HS-5 (cell line): ENCODE results near the gene TMEM163.

Experiments
- DNase-seq: peaks from one replicate; pipeline ENCODE4 v3.0.0-alpha.2; 2012; ENCODE audit warnings: low read depth

Gene TMEM163

GRCh38 chr2:134435936-134436335, 282.9 kb downstream of the TMEM163 start:
- no peak for DNase-seq

DNA sequence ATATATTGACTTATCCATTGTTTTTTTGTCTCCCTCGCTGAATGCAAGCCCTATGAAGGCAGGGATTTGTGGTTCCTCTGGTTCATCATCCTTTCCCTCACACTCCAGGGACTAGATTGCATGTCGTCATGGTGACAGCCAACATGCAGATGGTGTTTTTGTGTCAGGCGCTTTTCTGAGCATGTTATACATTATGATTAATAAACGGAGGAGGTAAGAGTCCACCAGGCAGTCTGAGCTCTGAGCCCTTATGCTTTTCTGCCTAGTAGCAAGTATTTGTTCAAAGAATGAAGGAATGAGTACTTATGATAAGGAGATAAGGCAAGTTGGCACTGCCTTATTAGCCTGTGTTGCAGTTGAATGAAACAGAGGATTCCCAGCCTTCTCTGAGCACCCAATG, 283.3 kb downstream of the TMEM163 start:
- no peak for DNase-seq

DNA sequence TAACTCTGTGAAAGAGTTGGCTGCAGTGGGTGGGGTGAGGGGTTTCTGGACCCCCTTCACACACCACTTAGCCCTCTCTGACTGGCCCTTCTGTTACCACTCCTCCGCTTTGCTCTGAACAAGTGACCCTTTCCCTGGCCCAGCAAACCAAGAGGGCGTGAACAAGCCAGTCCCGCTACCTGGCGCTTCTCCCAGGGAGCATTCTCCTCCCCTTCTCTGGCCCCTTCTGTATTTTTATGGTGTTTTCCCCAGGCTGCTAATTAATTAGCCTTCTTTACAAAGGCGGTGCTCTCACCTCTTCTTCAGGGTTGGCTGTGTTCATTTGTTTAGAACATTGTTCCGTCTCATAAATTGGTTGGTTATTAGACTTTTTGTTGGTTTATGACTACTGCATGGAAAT, 284.8 kb downstream of the TMEM163 start:
- no peak for DNase-seq

- DNase-seq: no peak
These were observed 285.3 kb downstream of the TMEM163 start for GRCh38 chr2:134433469-134433868.

DNA sequence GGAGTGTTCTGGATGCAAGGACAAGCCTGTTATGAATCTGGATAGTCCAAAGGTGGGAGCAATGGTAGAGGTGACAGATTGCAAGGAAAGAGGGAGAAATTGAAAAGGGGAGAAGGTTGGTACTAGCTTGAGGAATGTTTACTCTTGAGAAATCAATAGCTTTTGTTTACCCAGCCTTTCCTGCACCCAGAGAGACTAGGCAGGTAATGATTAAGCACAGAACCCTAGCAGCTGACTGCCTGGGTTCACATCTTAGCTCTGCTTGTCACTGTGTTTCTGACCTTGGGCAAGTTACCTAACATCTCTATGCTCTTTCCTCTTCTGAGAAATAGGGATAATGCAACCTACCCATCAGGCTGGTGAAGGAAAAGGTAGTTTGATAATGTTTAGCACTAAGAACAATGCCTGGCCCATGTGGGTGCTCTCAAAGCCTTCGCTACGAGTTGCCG, 286.3 kb downstream of the TMEM163 start:
- no peak for DNase-seq

DNA sequence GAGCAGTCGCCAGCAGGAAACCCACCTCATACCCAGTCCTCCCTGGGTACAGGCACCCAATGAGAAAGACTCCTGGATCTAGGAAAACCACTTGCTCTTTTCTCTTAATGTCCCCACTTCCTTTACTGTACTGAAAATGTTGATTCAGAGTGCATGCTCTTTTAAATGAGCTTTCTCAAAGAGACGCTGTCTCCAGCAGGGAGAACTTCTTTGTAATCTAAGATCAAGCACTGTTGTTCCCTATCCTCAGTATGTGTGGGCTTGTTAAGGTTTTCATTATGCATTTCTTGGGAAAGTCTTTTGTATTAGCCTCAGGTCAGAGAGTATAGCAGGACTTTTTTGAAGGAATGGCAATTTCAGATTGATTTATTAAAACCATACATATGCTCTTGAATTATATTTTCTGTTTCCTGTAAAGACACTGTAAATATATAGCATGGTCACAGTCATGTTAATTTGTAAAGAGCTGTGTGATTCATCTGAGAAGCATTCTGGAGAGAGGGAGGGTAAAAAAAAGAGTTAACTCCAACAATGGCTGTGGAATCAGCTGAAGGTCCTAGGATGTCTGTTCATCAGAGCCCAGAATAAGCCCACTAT, 286.9 kb downstream of the TMEM163 start:
- no peak for DNase-seq

GRCh38 chr2:134429886-134430285, 288.9 kb downstream of the TMEM163 start:
- no peak for DNase-seq

- DNase-seq: no peak
These were observed 292.1 kb downstream of the TMEM163 start for GRCh38 chr2:134426721-134427120.

GRCh38 chr2:134425724-134426496, 292.9 kb downstream of the TMEM163 start:
- DNase-seq: no peak

DNA sequence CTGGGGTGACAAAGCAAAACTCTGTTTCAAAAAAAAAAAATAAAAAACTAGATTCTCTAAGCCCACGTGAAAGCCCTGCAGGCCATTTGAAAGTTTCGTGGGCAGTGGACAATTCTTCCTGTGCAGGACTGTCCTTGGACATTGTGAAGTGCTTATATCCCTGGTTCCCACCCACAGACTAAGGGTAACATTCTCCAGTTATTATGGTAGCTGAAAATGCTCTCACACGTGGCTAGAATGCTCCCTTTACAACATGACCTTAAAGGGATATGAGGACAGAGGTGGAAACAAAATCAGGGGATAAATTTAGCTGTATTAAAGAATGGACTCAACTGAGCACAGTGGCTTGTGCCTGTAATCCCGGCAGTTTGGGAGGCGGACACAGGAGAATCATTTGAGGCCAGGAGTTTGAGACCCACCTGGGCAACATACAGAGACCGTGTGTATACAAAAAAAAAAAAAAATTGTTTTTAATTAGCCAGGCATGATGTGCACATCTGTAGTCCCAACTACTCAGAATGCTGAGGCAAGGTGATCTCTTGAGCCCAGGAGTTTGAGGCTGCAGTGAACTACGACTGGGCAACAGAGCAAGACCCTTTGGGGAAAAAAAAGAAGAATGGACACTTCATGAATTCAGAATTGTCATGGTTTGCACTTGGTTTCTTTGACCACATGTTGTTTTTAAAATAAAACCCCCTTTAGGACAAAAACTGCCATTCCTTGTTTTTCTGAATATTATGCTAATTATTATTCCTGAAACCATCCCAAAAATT, 297.1 kb downstream of the TMEM163 start:
- no peak for DNase-seq

DNA sequence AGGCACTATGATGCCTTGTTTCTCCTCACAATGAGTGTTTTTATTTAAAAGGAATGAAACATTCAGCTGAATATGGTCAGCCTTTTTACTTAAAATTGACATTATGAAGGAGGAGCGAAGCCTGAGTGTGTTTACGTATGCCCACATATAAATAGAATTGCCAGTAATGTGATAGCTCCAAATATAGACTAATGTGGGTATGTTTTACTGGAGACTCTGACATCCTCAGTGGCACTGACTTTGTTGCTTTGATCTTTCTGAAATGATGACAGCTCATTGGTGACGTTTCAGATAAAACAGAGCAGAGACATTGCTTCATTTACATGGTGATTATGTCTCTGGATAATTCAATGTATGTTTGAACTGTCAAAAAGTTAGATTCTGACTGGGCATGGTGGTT, 297.9 kb downstream of the TMEM163 start:
- no peak for DNase-seq

DNA sequence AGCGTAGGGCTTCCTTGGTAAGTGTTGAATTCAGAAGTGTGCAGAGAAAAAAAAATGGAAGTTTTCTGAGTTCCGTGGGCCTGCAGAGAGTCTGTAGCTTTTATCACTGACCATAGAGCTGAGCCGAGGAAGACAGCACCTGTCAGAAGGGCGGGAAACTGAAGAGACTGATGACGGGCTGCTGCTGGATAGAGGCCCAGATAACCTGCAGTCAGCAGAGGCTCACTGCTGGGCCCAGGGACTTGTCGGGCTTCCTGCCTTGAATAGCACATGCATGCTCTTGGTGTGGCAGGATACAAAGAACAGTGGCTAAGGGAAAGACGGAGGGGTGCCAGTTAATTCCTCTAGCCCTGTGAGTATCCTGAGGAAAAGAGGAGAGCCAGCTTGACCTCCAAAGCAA, 298.5 kb downstream of the TMEM163 start:
- DNase-seq: no peak

DNA sequence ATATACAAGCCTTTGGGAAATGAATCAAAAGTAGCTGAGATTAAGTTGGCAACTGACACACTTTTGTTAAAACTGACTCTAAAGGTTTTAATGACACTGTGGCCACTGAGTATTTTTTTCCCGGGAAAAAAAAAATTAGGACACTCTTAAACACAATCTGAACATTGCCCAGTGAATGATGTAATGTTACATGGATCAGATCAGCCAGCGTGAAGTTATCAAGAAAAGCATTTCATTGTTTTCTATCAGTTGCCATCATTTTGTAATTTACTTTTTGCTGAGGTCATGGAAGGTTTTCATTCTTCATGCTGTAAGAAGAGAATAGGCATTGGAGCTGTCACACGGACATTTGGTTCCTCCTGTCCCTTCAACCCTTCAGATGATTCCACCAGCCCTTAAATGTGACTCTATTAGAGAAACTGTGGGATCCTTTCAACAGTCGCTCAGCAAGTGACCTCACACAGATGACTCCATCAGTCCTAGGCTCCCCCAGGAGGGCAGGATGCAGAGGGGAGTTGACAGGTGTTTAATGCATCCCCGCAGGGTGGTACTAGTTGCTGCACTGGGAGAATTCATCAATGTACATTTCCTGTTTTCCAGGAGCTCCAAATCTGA, 300.7 kb downstream of the TMEM163 start:
- no peak for DNase-seq

DNA sequence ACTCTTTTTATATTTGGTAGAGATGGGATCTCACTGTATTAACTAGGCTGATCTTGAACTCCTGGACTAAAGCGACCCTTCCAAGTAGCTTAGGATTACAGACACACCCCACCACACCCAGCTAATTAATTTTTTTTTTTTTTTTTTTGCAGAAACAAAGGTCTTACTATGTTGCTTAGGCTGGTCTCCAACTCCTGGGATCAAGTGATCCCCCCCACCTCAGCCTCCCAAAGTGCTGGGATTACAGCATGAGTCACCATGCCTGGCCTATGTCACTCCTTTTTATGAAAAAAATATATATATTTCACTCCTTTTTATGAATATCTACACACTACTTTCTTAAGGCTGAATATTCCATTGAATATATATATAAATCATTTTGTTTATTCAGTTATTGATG, 302.2 kb downstream of the TMEM163 start:
- no peak for DNase-seq

DNA sequence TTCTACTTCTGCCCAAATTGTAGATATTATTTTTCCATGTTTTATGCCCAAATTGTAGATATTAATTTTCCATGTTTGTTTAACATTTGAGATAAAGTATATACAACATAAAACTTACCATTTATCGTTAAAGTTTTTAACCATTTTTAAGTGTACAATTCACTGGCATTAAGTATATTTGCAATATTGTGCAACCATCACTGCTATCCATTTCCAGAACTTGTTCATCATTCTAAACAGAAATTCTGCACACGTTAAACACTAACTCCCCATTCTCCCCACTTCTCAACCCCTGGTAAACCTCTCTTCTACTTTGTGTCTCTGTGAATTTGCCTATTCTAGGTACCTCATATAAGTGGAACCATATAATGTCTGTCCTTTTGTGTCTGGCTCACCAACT, 302.8 kb downstream of the TMEM163 start:
- no peak for DNase-seq

- DNase-seq: no peak
These were observed 304.9 kb downstream of the TMEM163 start for GRCh38 chr2:134413912-134414311.

GRCh38 chr2:134413430-134413829, 305.4 kb downstream of the TMEM163 start:
- DNase-seq: no peak

GRCh38 chr2:134412639-134412999, 306.2 kb downstream of the TMEM163 start:
- no peak for DNase-seq

- no peak for DNase-seq
These were observed 306.8 kb downstream of the TMEM163 start for GRCh38 chr2:134411828-134412638.

GRCh38 chr2:134411279-134411827, 307.4 kb downstream of the TMEM163 start:
- no peak for DNase-seq

DNA sequence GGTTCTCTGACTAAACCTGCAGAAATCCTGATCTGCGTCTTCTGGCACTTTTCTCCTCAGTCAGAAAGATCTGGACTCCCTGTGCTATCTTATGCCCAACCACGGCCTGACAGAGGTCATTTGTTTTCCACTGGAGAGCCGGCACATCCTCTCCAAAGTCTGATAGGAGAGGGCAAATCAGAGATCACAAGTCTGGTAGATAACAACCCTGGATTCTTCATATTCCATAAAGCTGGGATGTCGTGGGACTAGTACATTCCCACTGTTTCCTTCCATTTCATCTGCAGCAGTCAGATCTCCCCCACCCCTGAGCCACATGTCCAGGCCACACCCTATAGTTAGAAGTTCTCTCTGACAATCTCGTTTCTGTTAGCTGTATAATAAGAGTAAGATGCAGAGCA, 308.0 kb downstream of the TMEM163 start:
- DNase-seq: no peak

DNA sequence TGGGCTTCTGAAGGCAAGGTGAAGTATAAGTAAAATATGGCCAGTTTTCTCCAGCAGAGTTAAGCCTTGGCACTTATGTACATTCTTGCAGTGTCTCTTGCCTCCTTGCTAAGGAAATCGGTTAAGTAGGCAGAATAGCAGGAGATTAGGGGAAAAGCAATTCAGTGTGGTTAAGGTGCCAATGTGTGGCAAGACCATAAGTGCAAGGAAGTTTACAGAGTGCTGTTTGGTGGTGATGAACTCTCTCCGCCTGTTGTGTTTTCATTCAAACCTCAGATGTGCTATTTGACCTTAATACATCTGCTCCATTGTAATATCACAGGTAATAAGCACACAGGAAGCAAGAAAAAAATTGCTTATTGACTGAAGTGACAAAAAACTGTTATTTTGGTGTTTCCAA, 308.8 kb downstream of the TMEM163 start:
- no peak for DNase-seq
